ENCODE data around the gene SERAC1.

DNA sequence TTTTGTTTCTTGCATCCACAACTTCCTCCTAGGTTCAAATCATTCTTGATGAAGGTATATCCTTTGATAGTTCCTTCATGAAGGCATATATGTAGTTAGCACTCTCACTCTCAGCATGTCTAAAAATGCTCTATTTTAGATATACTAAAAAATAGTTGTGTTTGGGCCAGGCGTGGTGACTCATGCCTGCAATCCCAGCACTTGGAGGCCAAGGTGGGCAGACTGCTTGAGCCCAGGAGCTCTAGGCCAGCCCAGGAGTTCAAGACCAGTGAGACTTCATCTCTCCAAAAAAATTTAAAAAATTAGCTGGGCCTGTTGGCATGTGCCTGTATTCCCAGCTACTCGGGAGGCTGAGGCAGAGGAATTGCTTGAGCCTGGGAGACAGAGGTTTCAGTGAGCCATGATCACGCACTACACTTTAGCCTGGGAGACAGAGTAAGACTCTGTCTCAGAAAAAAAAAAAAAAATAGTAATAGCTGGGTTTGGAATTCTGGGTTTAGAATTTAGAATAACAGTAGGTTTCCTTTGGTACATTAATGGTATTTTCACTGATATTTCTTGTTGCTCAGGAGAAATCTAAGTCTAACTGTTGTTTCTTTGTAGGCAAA, 7.0 kb downstream of the SERAC1 start:
- TF ChIP-seq GATA3 (IDR thresholded peaks at IDR 0.05; ENCODE audit: low read depth, low read length) (no peak), GATA2 (IDR thresholded peaks at IDR 0.05; ENCODE audit: low read depth, low read length) (no peak)

Data from SH-SY5Y (cell line).